ENCODE results near the gene KRTAP5-7. TPM values are rescaled to one million over a fixed set of nuclear protein-coding genes. Genes with fewer than 3 reads are reported as not detected.

Gene KRTAP5-7
- polyA plus RNA-seq, 1 of the 3 experiments (the other 2 are of a cell fraction): 0.07 TPM

GRCh38 chr11:71518506-71519471, 8.3 kb upstream of the KRTAP5-7 start:
- Histone ChIP-seq H3K79me2 (ENCODE audit: insufficient read depth) (no peaks in the 10 kb centered on the region), H3K27me3 (ENCODE audit: insufficient read depth) (no peaks in the 10 kb centered on the region), H3K4me2 (no peak overlapping the region), H3K27ac (ENCODE audit: low read depth in 2 of 2, low read length in 1 of 2) (no peak overlapping the region), H3K9me3 (no peaks in the 10 kb centered on the region), H3F3A (replicated peaks; ENCODE audit: insufficient read depth) (no peaks in the 10 kb centered on the region), H2AFZ (ENCODE audit: low read depth) (no peak overlapping the region), H3K9ac (no peak overlapping the region), H3K36me3 (replicated peaks in 1 of 2; ENCODE audit: control insufficient read depth in 1 of 2, insufficient read depth in 2 of 2, low read length in 1 of 2) (no peaks in the 10 kb centered on the region), H3K4me3 (ENCODE audit: low read depth in 2 of 2, low read length in 1 of 2) (no peak overlapping the region), H3K9me2 (no peaks in the 10 kb centered on the region), H4K20me1 (ENCODE audit: insufficient read depth) (no peaks in the 10 kb centered on the region), H3K4me1 (ENCODE audit: control insufficient read depth in 1 of 2, insufficient read depth in 2 of 2, low read depth in 1 of 2, low read length in 1 of 2) (no peaks in the 10 kb centered on the region)
- no peak for TF ChIP-seq SMC3 (IDR thresholded peaks at IDR 0.05; ENCODE audit: low read depth, low read length)
- no peak for TF ChIP-seq RCOR1 (IDR thresholded peaks at IDR 0.05; ENCODE audit: low read length)
- TF ChIP-seq RFX5 (IDR thresholded peaks at IDR 0.05; ENCODE audit: low read length): no peak
- TF ChIP-seq USF1 (IDR thresholded peaks at IDR 0.05; ENCODE audit: borderline replicate concordance, low read depth): no peak
- TF ChIP-seq FOSL2 (IDR thresholded peaks at IDR 0.05; ENCODE audit: borderline replicate concordance, low read depth): no peak
- TF ChIP-seq TEAD4 (IDR thresholded peaks at IDR 0.05; ENCODE audit: borderline replicate concordance, insufficient read depth): no peak
- TF ChIP-seq YY1 (IDR thresholded peaks at IDR 0.05; ENCODE audit: low read depth): no peak
- TF ChIP-seq, protein P1, sequence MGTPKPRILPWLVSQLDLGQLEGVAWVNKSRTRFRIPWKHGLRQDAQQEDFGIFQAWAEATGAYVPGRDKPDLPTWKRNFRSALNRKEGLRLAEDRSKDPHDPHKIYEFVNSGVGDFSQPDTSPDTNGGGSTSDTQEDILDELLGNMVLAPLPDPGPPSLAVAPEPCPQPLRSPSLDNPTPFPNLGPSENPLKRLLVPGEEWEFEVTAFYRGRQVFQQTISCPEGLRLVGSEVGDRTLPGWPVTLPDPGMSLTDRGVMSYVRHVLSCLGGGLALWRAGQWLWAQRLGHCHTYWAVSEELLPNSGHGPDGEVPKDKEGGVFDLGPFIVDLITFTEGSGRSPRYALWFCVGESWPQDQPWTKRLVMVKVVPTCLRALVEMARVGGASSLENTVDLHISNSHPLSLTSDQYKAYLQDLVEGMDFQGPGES (IDR thresholded peaks at IDR 0.05; ENCODE audit: low read depth, low read length): no peak
- no peak for TF ChIP-seq NFIC (IDR thresholded peaks at IDR 0.05; ENCODE audit: borderline replicate concordance)
- no peak for TF ChIP-seq PBX3 (IDR thresholded peaks at IDR 0.05)
- TF ChIP-seq JUND (IDR thresholded peaks at IDR 0.05): no peak
- no peak for TF ChIP-seq TCF12 (IDR thresholded peaks at IDR 0.05)
- no peak for DNase-seq
- ChIA-PET POLR2A (no interaction called here), CTCF (interaction anchor here (1.7 kb wide), 1 partner anchor 61 kb away, joined by 5 read pairs; no protein-coding TSS in a partner anchor)
- 73% methylated on average over 23 of the region's 55 CpGs for WGBS (ENCODE audit: low lambda C conversion rate)

GRCh38 chr11:71519546-71519945, 7.5 kb upstream of the KRTAP5-7 start:
- Histone ChIP-seq H3K36me3 (replicated peaks in 1 of 2; ENCODE audit: control insufficient read depth in 1 of 2, insufficient read depth in 2 of 2, low read length in 1 of 2) (no peaks in the 10 kb centered on the region), H3F3A (replicated peaks; ENCODE audit: insufficient read depth) (no peaks in the 10 kb centered on the region), H3K9ac (no peak overlapping the region), H3K4me1 (ENCODE audit: control insufficient read depth in 1 of 2, insufficient read depth in 2 of 2, low read depth in 1 of 2, low read length in 1 of 2) (no peaks in the 10 kb centered on the region), H3K27me3 (ENCODE audit: insufficient read depth) (no peaks in the 10 kb centered on the region), H3K9me3 (no peaks in the 10 kb centered on the region), H3K27ac (ENCODE audit: low read depth in 2 of 2, low read length in 1 of 2) (no peak overlapping the region), H3K4me3 (ENCODE audit: low read depth in 2 of 2, low read length in 1 of 2) (no peak overlapping the region), H4K20me1 (ENCODE audit: insufficient read depth) (no peaks in the 10 kb centered on the region), H3K79me2 (ENCODE audit: insufficient read depth) (no peaks in the 10 kb centered on the region), H3K4me2 (no peak overlapping the region), H3K9me2 (no peaks in the 10 kb centered on the region), H2AFZ (ENCODE audit: low read depth) (no peak overlapping the region)
- TF ChIP-seq PBX3 (IDR thresholded peaks at IDR 0.05): no peak
- no peak for TF ChIP-seq TEAD4 (IDR thresholded peaks at IDR 0.05; ENCODE audit: borderline replicate concordance, insufficient read depth)
- no peak for TF ChIP-seq YY1 (IDR thresholded peaks at IDR 0.05; ENCODE audit: low read depth)
- no peak for TF ChIP-seq GABPA (IDR thresholded peaks at IDR 0.05; ENCODE audit: low read depth)
- TF ChIP-seq RAD21 (IDR thresholded peaks at IDR 0.05; ENCODE audit: low read length): no peak
- no peak for TF ChIP-seq FOXJ3 (CRISPR knock-in tag; IDR thresholded peaks at IDR 0.05)
- TF ChIP-seq RFX5 (IDR thresholded peaks at IDR 0.05; ENCODE audit: low read length): no peak
- TF ChIP-seq FOXM1 (IDR thresholded peaks at IDR 0.05; ENCODE audit: low read depth): no peak
- TF ChIP-seq GATA2 (CRISPR knock-in tag; IDR thresholded peaks at IDR 0.05): no peak
- no peak for TF ChIP-seq NRF1 (IDR thresholded peaks at IDR 0.05; ENCODE audit: low read depth, low read length)
- TF ChIP-seq, protein P2, sequence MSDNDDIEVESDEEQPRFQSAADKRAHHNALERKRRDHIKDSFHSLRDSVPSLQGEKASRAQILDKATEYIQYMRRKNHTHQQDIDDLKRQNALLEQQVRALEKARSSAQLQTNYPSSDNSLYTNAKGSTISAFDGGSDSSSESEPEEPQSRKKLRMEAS (IDR thresholded peaks at IDR 0.05; ENCODE audit: low read depth): no peak
- TF ChIP-seq SIN3A (IDR thresholded peaks at IDR 0.05; ENCODE audit: borderline replicate concordance, low read depth, low read length): no peak
- 68% methylated on average over 10 of the region's 10 CpGs for WGBS (ENCODE audit: low lambda C conversion rate)
- ChIA-PET CTCF (interaction anchor here (0.6 to 1.7 kb wide), 2 partner anchors 15 to 60 kb away, joined by 3 to 5 read pairs; no protein-coding TSS in a partner anchor), POLR2A (interaction anchor here (0.7 kb wide), 1 partner anchor 748 kb away, joined by 3 read pairs; no protein-coding TSS in a partner anchor)
- DNase-seq: no peak

All from SK-N-SH (cell line).